ENCODE measurements around the gene CYB561D2. TPM values are rescaled to one million over a fixed set of nuclear protein-coding genes. Genes with fewer than 3 reads are reported as not detected.

The CYB561D2 gene
- total and polyA plus RNA-seq, 2 of the 13 experiments (the other 11 are each of a cell fraction or from before 2014, with no cell fraction given), result 11.1 to 17.2 TPM

DNA sequence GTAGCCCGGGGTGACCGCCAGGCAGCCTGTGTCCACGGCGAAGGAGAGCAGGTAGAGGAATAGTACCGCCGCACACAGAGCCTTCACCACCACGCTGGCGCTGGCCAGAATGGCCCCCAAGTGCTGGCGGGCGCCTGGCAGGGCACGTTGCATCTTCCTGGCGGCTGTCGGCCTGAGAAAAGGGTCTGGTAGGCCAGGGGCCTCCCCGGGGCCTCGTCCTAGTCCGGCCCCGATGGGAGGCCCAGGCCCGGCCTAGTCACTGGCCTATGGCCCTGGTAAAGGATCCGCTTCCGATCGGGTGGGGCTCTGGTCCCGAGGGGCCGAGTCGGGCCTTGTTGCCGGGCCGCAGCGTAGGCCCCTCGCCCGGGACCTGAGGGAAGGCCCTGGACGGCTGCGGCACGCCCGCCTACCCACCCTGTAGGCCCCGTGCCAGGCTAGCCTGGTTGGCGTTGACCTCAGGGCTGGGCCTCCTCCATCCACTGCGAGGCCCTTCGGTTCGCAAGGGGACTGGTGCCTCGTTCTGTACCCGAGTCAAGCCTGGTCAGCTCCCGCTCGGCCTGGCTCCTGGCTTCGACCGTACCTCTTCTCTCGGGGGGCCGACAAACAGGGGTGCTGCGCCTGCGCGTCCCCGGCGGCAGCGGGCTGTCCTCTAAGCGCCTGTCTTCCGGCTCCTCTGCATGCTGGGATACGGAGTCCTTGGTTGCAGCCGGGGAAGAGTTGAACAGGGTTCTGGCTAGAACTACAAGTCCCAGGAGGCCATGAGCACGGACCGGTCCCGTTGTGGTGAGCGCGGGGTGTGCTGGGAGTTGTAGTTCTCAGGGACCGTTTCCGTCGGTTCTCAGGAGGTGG is 8.5 kb downstream of the CYB561D2 start, which contains the start of gene TMEM115 (continued):
- TF ChIP-seq, protein P1, sequence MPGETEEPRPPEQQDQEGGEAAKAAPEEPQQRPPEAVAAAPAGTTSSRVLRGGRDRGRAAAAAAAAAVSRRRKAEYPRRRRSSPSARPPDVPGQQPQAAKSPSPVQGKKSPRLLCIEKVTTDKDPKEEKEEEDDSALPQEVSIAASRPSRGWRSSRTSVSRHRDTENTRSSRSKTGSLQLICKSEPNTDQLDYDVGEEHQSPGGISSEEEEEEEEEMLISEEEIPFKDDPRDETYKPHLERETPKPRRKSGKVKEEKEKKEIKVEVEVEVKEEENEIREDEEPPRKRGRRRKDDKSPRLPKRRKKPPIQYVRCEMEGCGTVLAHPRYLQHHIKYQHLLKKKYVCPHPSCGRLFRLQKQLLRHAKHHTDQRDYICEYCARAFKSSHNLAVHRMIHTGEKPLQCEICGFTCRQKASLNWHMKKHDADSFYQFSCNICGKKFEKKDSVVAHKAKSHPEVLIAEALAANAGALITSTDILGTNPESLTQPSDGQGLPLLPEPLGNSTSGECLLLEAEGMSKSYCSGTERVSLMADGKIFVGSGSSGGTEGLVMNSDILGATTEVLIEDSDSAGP (CRISPR knock-in tag; IDR thresholded peaks at IDR 0.05; ENCODE audit: borderline replicate concordance), result peak; percentile 87
- no peak; the same call in 1 of the 2 replicates for TF ChIP-seq ZNF33B (CRISPR knock-in tag; IDR thresholded peaks at IDR 0.05)
- TF ChIP-seq ATRX (CRISPR knock-in tag; IDR thresholded peaks at IDR 0.05; ENCODE audit: borderline replicate concordance), result no peak
- peak; percentile 86 for TF ChIP-seq YEATS2 (CRISPR knock-in tag; IDR thresholded peaks at IDR 0.05; ENCODE audit: borderline replicate concordance)
- TF ChIP-seq ZBTB42 (CRISPR knock-in tag; IDR thresholded peaks at IDR 0.05), result peak; percentile 53; the same call in 1 of the 2 replicates
- TF ChIP-seq KMT2B (CRISPR knock-in tag; IDR thresholded peaks at IDR 0.05), result peak; percentile 84
- peak; percentile 58; the same call in 1 of the 2 replicates for TF ChIP-seq ZFP41 (CRISPR knock-in tag; IDR thresholded peaks at IDR 0.05; ENCODE audit: borderline replicate concordance)
- 0 out of 2 replicates have a peak, but pooled peaks have one; percentile 81 for TF ChIP-seq ZNF713 (CRISPR knock-in tag; IDR thresholded peaks at IDR 0.05)
- TF ChIP-seq ZFP1 (CRISPR knock-in tag; IDR thresholded peaks at IDR 0.05), result 0 out of 2 replicates have a peak, but pooled peaks have one; percentile 24
- 0 out of 2 replicates have a peak, but pooled peaks have one; percentile 30 for TF ChIP-seq TOE1 (CRISPR knock-in tag; IDR thresholded peaks at IDR 0.05)
- peak; percentile 79; the same call in 1 of the 2 replicates for TF ChIP-seq RFXAP (CRISPR knock-in tag; IDR thresholded peaks at IDR 0.05; ENCODE audit: borderline replicate concordance)
- TF ChIP-seq ISL2 (CRISPR knock-in tag; IDR thresholded peaks at IDR 0.05), result no peak; the same call in 1 of the 2 replicates
- no peak for TF ChIP-seq GPBP1L1 (CRISPR knock-in tag; IDR thresholded peaks at IDR 0.05)
- 0 out of 2 replicates have a peak, but pooled peaks have one; percentile 68 for TF ChIP-seq NR3C1 (CRISPR knock-in tag; IDR thresholded peaks at IDR 0.05)
- TF ChIP-seq ZBTB20 (CRISPR knock-in tag; IDR thresholded peaks at IDR 0.05; ENCODE audit: borderline replicate concordance, low read depth), result peak; percentile 44; the same call in 1 of the 2 replicates
- peak; percentile 13; the same call in 1 of the 2 replicates for TF ChIP-seq FOXO1 (CRISPR knock-in tag; IDR thresholded peaks at IDR 0.05)
- peak; percentile 23; the same call in 1 of the 2 replicates for TF ChIP-seq BHLHE40 (IDR thresholded peaks at IDR 0.05; ENCODE audit: low read length)
- no peak for TF ChIP-seq ZSCAN20 (CRISPR knock-in tag; IDR thresholded peaks at IDR 0.05; ENCODE audit: borderline replicate concordance)
- TF ChIP-seq ZNF7 (CRISPR knock-in tag; IDR thresholded peaks at IDR 0.05), result no peak
- TF ChIP-seq, protein P2, sequence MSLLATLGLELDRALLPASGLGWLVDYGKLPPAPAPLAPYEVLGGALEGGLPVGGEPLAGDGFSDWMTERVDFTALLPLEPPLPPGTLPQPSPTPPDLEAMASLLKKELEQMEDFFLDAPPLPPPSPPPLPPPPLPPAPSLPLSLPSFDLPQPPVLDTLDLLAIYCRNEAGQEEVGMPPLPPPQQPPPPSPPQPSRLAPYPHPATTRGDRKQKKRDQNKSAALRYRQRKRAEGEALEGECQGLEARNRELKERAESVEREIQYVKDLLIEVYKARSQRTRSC (CRISPR knock-in tag; IDR thresholded peaks at IDR 0.05; ENCODE audit: low read depth), result no peak
- peak; percentile 100 for TF ChIP-seq CREM (IDR thresholded peaks at IDR 0.05)
- TF ChIP-seq CREM (CRISPR knock-in tag; IDR thresholded peaks at IDR 0.05), result no peak
- no peak for TF ChIP-seq BRF2 (CRISPR knock-in tag; IDR thresholded peaks at IDR 0.05)
